GM21515 (cell line): ENCODE measurements around the gene EVA1A.

Experiments used
- ATAC-seq: cut with Tn5 transposase; IDR thresholded peaks from one replicate; pipeline ENCODE4 v1.9.1; 2021; ENCODE audit not compliant: unreplicated experiment

EVA1A gene

DNA sequence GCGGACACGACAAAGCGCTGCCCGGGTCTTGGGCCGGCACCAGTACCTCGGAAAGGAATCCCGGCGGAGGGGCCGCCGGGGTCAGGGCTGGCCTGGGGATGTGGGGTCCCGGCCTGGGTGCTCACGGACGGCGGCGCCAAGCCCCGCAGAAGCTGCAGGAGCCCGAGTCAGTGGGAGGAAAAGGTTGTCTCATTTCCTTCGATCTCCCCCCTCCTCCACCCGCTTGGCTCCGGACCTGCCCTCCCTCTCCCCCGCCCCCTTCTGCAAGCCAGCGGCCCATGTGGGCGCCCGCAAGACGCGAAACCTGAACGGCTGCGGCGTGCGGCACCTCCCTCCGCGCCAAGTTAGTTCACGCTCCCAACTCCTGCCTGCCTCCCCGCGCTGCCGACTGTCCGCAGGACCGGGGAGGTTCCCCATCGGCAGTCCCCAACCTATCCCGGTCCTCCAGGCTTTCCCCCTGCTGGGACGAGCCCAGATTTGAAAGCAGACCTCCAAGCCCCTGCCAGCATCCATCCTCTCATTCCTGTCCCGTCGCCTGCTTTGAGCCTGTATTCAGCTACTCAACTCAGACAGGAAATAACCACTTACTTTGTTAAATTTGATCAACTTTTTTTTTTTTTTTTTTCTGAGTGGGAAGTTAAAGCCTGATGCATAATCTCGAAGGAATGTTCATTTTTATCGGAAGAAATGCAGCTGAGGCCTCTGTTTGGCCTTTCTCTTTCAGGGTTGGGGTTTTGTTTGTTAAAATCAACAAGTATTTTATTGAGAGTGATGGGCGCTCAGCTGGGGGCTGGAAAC lies at the start of gene EVA1A:
TSS of gene EVA1A (minus strand) at position 172 of the 798 bp plus-strand sequence. CDS start 42,799 bp downstream, outside the sequence.
- no peak for ATAC-seq

GRCh38 chr2:75609937-75610508 lies 49.3 kb upstream of the EVA1A start:
- ATAC-seq: no peak

DNA sequence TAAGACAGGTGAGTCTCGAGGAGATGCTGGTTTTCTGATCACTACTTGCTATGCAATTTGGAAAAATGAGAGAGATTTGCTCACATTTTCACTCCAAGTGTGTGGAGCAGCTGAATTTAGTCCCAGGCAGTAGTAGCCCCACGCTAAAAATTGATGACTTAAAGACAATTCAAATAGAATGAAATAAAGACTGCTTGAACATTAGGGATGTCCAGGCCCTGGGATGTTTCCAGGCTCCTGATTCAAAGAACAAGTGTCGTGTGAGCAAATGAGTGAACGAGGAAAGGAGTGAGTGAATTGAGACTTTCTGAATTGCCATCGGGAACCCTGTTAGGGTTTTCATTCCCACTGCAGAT lies 48.6 kb upstream of the EVA1A start:
- no peak for ATAC-seq

DNA sequence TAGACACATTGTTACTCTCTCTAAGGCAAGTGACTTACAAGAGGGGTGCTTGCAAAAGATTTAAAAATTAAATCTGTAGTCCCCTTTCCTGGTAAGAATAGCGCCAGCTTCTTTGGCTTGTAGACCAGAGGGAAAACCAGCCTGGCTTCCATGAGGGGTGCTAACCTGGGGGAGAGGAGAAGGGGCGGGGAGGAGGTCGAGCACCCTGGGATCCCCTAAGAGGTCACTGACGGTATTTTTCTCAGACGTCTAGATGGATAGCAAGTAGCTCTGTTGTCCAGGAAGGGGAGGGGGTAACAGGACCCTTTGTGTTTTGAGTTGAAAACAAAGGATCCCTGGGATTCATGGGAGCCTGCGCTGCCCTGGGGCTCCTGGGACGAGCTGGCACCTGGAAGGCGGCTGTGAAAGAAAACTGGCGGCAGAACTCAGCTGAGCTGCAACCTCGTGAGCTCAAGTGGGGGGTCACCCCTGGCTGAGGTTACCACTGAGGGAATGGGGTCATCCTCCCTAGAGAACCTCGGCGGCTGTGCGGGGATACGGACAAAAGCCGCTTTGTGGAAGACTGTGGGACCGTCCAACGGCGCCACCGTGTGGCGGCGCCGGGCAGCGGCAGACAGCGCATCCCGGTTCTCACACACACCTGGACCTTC lies 48.1 kb upstream of the EVA1A start:
- ATAC-seq: peak; percentile 79

DNA sequence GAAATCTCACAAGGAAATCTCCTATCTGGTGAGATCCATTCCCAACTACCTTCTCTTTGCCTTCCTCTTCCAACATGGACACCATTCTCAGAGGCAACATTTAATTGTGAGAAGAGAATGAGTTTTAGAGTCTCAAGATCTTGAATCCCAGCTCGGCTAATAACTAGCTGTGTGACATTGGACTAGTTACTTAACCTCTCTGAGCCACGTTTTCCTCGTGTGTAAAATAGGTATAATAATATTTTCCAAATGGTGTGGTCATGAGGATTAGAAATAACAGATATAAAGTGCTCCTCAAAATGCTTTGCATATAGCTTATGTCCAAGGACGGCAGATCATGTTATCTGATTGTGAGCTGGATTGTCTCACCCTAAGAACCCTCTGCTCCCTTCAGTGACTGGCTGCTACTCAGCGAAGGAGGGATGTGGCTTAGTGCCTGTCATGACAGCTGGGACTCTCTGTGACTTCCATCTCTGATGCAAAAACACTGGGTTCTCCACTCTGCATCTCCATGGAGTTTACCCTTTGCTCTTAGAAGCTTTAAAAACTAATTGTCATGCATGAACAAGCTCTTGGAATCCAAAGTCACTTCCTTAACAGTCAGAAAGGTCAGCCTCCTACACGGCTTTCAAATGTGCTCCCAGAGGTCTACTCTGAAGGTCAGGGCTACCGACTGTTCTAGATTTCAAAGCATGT lies 47.4 kb upstream of the EVA1A start:
- ATAC-seq: no peak

- no peak for ATAC-seq
These were observed 46.7 kb upstream of the EVA1A start for GRCh38 chr2:75607400-75607798.

DNA sequence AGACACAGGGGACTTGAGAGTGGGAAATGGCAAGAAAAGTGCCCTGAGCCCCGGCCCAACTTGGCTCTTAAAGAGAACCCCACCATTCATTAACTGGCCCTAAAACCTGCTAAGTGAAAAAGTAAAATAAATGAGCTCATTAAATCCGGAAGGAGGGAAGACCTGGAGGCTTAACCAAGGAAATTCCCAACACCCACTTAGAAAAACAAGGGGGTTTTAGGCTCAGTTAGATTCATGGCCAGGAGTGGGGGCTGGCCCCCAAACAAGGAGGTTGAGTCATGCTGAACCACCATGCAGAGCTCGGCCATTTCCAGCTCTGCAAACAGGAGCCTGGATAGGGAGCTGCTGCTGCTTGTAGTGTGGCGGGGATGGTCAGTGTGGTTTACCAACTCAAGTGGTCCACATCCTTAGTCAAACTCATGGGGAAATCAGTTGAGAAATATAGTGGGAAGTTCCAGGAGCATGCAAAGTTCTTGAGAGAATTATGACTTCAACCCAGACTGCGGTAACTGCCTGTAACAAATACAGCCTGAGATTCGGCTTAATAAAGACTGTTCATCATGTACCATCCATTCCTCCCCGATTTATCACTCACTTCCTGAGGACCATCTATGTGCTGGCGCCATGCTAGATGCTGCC lies 46.1 kb upstream of the EVA1A start:
- no peak for ATAC-seq

GRCh38 chr2:75605770-75606529 lies 45.2 kb upstream of the EVA1A start:
- ATAC-seq: no peak

GRCh38 chr2:75604484-75604883 lies 43.7 kb upstream of the EVA1A start:
- ATAC-seq: no peak

DNA sequence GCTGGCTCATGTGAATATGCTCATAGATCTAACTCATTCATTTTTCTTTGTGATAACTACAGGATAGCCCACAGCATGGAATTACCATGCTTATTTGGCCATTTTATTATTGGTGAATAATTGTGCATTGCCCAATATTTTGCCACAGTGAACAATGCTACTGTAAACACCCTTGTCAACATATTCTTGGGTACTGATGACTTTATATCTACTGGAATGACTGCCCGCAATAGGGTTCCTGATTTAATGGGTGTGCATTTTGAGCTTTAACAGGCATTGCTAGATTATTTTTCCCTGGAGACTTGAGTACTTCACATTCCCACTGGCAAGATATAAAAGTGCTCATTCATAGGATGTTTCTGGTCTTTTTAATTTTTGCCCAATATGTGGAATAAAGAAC lies 42.7 kb upstream of the EVA1A start:
- no peak for ATAC-seq

DNA sequence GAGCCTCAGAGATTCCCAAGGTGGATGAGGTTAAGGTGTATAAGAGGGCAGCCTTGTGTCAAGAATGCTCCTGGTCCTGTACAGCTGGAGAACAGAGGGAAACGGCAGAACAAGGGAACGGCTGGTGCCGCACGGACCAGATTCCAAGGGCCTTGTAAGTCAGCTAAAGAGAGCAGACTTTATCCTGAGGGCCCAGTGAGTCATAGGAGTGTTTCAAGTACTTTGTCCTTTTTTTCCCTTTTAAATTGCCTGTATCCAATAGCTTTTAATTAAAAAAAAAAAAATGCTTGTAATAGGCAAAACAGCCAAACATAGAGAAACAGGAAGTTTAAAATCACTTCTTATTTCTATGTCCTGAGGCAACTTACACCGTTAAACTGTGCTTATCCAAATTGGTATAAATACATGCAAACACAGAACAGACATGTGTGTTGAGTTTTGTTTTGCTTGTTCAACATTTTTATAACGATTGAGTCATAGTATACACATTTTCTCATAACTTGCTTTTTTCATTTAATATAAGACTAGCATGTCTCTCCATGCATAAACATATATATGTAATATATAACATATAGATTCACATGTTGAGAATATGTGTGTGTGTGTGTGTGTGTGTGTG lies 42.1 kb upstream of the EVA1A start:
- no peak for ATAC-seq

GRCh38 chr2:75600461-75601011 lies 39.8 kb upstream of the EVA1A start:
- ATAC-seq: no peak

GRCh38 chr2:75598589-75599155 lies 37.9 kb upstream of the EVA1A start:
- no peak for ATAC-seq

GRCh38 chr2:75597949-75598348 lies 37.2 kb upstream of the EVA1A start:
- no peak for ATAC-seq

DNA sequence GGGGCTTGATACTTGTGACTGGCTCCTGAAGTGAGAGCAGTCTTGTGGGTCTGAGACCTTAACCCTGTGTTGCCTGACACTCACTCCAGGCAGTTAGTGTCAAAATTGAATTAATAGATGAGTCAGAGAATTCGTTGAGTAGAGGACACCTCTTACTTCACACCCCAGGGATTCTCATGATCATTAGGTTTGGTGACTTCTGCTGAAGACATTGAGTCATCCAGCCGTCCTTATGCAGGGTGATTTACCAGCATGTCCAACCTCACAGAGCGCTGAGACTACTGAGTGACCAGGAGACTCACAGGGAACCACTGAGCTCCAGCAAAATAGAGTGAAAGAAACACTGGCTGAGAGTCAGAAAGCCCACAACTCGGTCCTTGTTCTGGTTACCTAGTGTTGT lies 36.0 kb upstream of the EVA1A start:
- ATAC-seq: no peak

- ATAC-seq: no peak
These were observed 35.0 kb upstream of the EVA1A start for GRCh38 chr2:75595541-75596395.

GRCh38 chr2:75594596-75594995 lies 33.9 kb upstream of the EVA1A start:
- no peak for ATAC-seq

DNA sequence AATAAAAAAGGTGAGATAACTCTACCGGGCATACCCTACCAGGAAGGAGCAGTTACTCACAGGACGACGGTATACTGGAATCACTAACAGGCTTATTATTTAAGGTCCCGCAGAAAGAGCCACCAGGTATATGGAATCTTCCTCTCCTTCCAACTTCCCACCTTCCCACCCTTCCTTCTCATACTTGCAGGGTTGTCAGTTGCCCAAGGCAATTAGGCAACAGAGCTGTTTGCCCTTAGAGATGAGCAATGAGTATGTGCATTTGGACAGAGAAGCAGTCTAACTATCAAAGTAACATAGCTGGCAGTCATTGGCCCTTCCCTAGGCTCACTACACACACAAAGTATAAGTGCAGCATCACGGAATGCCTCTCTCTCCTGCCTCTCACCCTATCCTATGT lies 32.1 kb upstream of the EVA1A start:
- no peak for ATAC-seq

DNA sequence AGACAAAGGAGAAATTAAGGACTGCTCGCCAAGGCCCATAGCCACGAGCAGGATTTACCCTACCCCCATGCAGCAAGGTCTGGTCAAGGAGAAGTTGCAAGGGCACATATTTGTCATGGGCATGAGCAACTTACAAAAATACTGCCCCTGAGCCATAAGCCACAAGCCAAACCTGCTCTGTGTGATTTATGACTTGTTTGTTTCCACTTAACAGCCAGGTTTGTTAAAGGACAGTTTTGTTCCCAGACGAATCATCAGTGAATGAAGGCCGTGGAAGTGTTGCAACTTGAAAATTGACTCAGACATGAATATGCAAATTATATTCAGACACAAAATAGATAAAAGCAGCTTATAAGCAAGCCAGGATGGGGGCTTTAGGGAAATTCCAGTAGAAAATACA lies 31.3 kb upstream of the EVA1A start:
- ATAC-seq: no peak
